T-helper 2 cell (primary cell): Measurements from ENCODE around the gene ATP7A.
A peak's percentile ranks its signal among the peaks of the same experiment; 100 is the strongest.
"Not testable (repeated sequence)": the region's sequence is repeated elsewhere in the genome, so short reads cannot be mapped to it uniquely, and the experiment has no call there.

Experiments
- DNase-seq, 5 experiments: peaks; one replicate each; pipeline versions ENCODE4 v3.0.0 to v3.0.0-alpha.2; 2012 to 2022

ATP7A gene

GRCh38 chrX:78042601-78043000, 132.1 kb downstream of the ATP7A start:
- no peak for DNase-seq

- DNase-seq: no peak
Observed at GRCh38 chrX:78046362-78046761, 135.9 kb downstream of the ATP7A start.

GRCh38 chrX:78048052-78048451, 137.6 kb downstream of the ATP7A start:
- no peak for DNase-seq

GRCh38 chrX:78063687-78064086, 153.2 kb downstream of the ATP7A start:
- no peak for DNase-seq

- no peak for DNase-seq
Observed at GRCh38 chrX:78064152-78064551, 153.7 kb downstream of the ATP7A start.

GRCh38 chrX:78064698-78065601, 154.5 kb downstream of the ATP7A start:
- peak in 1 of 5 experiments; percentile 78 for DNase-seq

- DNase-seq: no peak
Observed at GRCh38 chrX:78066110-78066509, 155.6 kb downstream of the ATP7A start.

DNA sequence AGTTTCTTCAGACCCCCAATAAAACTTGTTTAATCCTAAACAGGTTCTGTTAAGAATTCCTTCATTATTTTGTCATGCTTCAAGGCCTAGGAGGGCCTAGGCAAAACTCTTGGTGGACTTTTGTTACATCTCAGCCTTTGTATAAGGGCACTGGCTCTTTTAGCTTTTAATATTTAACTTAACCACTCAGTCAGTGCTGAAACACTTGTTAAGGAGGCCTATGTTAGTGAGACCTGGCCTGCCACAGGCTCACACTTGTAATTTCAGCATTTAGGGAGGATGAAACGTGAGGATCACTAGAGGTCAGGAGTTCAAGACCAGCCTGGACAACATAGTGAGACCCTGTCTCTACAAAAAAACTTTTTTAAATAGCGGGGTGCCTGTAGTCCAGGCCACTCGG, 160.8 kb downstream of the ATP7A start:
- DNase-seq: no peak

DNA sequence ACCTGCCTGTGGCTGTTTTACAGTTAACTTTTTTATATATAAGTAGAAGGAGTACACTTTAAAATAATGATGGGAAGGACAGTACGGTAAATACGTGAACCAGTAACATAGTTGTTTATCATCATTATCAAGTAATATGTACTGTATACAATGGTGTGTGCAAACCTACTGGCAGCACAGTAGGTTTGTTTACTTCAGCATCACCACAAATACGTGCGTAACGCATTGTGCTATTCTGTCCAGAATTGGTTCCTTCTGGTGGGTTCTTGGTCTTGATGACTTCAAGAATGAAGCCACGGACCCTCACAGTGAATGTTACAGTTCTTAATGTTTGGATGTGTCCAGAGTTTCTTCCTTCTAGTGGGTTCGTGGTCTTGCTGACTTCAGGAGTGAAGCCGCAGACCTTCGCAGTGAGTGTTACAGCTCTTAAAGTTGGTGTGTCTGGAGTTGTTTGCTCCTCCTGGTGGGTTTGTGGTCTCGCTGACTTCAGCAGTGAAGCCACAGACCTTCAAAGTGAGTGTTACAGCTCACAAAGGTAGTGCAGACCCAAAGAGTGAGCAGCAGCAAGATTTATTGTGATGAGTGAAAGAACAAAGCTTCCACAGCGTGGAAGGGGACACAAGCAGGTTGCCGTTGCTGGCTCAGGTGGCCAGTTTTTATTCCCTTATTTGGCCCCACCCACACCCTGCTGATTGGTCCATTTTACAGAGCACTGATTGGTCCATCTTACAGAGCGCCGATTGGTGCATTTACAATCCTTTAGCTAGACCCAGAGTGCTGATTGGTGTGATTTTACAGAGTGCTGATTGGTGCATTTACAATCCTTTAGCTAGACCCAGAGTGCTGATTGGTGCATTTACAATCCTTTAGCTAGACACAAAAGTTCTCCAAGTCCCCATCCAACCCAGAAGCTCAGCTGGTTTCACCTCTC, 162.9 kb downstream of the ATP7A start:
- DNase-seq: peak in 2 of 5 experiments; percentile 68 to 74

DNA sequence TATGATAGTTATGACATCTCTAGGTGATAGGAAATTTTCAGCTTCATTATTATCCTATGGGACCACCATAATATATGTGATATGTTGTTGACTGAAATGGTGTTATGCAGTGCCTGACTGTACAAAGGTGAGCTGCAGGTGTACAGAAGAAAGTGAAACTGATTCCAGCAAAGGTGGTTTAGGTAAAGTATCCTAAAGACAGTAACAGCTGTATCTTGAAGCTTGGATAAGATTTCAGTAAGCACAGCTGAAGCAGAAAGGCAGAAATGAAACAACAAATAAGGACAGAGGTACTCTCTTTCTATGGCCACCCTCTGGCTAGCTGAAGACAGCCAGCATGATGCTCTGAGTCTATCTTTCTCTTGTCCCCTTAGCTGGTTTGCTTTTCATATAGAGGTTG, 163.6 kb downstream of the ATP7A start:
- no peak for DNase-seq

- DNase-seq: peak in 1 of 5 experiments; percentile 58
Observed at GRCh38 chrX:78075787-78076389, 165.4 kb downstream of the ATP7A start.

DNA sequence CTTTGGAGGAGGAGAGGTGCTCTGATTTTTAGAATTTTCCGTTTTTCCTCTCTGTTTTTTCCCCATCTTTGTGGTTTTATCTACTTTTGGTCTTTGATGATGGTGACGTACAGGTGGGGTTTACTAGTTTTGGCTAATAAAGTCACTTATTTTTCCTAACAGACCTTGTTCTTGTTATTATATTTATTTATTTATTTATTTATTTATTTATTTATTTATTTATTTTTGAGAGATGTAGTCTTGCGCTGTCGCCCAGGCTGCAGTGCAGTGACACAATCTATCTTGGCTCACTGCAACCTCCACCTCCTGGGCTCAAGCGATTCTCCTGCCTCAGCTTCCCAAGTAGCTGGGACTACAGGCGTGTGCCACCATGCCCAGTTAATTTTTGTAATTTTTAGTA, 170.9 kb downstream of the ATP7A start:
- not testable (repeated sequence) for DNase-seq

DNA sequence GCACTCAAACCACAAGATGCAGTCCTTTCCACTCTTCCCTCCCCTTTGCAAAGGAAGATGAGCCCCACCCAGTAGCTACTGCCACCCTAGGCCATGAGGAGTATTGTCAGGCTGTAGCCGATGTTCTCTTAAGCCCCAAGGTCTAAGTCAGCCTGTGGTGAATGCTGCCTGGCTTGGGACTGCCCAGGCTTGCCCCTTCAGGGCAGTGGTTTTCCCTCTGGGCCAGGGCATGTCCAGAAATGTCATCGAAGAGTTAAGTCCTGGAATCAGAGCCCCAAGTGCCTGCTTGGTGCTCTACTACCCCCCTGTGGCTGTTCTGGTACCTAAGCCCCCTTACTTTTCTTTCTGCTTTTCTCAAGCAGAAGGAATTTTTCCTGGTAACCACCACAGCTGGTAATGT, 181.8 kb downstream of the ATP7A start:
- DNase-seq: peak in 1 of 5 experiments; percentile 35

GRCh38 chrX:78098108-78098507, 187.6 kb downstream of the ATP7A start:
- DNase-seq: no peak
